GM12865 (cell line): Measurements from ENCODE around the gene N4BP2L2.
A peak's percentile ranks its signal among the peaks of the same experiment; 100 is the strongest.

Experiments
- DNase-seq: peaks from one replicate; pipeline ENCODE4 v3.0.0; 2010; ENCODE audit warnings: low read depth
- H3K4me3 ChIP-seq: 2 replicates; pipeline ENCODE4 v1.5.1; 2011; ENCODE audit warnings: mild to moderate bottlenecking, low read depth, low read length, control low read depth
- TF ChIP-seq, protein P1 (sequence below): IDR thresholded peaks from 2 replicates; pipeline ENCODE4 v1.5.1; 2011; ENCODE audit warnings: low read length, control low read depth, low read depth, inconsistent platforms; ENCODE audit not compliant: insufficient read depth; ENCODE audit errors: missing control alignments

Gene N4BP2L2

DNA sequence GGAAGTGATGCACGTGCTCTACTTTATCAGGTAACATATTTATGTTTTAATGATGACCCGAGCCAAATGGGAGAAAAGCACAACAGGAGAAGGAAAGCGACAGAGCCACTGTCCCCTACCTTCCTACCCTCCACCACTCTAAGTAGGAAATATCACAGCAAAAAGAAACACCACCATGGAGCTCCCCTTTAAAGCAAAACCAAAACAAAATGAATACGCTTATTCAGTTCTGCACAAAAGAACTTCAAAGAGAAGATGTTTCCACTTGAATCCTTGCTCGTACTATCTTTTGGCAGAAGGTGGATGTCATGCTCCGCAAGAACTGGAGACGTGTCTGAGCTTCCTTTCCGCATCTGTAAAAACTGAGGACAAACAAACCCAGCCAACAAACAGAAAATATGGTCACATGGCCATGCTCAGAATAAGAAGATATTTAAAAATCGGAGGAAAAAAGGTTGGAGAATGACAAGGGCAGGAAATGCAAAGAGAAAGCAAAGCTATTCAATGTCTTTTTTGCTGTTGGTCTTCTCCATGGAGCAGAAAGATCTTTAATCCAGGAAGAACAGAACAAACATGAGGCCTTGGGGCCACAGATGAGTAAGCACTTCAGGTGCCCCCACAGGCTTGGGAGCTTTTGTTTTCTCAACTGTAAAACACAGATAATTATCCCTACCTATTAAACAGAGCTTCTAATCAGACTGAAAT lies 130.1 kb downstream of the N4BP2L2 start:
- TF ChIP-seq, protein P1, sequence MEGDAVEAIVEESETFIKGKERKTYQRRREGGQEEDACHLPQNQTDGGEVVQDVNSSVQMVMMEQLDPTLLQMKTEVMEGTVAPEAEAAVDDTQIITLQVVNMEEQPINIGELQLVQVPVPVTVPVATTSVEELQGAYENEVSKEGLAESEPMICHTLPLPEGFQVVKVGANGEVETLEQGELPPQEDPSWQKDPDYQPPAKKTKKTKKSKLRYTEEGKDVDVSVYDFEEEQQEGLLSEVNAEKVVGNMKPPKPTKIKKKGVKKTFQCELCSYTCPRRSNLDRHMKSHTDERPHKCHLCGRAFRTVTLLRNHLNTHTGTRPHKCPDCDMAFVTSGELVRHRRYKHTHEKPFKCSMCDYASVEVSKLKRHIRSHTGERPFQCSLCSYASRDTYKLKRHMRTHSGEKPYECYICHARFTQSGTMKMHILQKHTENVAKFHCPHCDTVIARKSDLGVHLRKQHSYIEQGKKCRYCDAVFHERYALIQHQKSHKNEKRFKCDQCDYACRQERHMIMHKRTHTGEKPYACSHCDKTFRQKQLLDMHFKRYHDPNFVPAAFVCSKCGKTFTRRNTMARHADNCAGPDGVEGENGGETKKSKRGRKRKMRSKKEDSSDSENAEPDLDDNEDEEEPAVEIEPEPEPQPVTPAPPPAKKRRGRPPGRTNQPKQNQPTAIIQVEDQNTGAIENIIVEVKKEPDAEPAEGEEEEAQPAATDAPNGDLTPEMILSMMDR, result no peak
- DNase-seq, result peak; percentile 28
- peak overlapping the region; percentile 60 for H3K4me3 ChIP-seq

DNA sequence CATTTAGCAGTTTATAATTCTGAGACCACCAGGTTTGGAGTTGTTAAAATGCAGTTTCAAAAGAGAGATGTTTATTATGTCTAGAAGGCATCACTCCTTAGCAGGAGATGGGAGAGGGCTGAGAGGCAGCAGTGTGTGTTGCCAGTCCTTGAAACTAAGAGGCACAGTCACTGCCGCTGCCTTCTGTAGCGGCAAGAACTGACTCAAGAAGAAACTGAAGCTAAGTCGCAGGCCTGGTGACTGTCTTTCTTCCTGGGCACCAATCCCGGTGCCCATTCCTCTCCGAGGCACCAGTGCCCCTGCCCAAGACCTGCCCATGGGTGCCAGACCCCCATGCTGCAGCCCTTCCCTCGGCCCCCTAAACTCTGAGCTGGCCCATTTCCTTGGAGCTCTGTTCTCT lies 130.7 kb downstream of the N4BP2L2 start:
- TF ChIP-seq, protein P1, result no peak
- peak; percentile 84 for DNase-seq
- H3K4me3 ChIP-seq, result peak overlapping the region; percentile 60

DNA sequence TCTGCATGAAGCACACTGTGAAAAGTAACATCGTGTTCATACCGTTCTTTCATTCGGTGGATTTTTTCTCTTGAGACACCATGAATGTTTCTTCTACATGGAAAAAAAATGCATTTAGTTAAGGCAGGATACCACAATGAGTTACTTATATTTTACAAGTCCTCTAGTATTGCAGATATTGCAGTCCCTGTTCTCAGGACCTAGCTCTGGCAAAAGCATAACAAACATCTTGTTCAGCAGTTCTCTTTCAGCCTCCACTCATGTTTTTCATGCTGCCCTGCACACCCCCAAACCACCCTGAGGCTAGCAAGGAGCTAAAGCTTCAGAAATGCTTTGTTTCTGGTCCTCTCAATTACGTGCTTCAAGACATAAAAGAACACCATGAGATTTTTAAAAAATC lies 135.5 kb downstream of the N4BP2L2 start:
- H3K4me3 ChIP-seq, result no peak overlapping the region
- no peak for DNase-seq
- TF ChIP-seq, protein P1, result no peak

DNA sequence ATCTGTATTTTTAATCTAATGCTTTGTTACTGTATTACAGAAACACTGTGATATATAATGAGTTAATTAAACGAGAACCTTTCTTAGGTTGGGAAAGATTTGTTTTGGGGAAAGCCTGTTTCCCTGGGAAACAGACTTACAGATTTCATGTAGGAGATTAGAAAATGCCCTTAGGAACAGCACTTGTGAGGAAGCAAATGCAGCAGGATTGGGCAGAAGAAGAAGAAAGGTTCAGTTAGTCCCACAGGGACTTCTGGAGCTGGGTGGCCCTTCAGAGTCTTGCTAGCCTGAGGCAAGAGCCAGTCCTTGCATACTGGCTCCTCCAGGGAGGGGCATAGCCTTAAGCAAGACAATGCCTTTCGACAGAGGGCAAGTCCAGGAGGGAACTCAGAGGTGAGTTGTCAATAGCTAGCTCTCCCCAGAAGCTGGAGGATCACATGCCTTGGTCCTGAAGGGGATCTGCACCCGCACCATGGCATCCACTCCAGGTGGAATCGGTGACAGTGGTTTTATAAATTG lies 147.4 kb downstream of the N4BP2L2 start:
- H3K4me3 ChIP-seq, result no peak overlapping the region
- DNase-seq, result no peak
- TF ChIP-seq, protein P1, result no peak

- H3K4me3 ChIP-seq, result no peak overlapping the region
- DNase-seq, result no peak
- TF ChIP-seq, protein P1, result no peak
Observed at GRCh38 chr13:32390484-32390883, 148.1 kb downstream of the N4BP2L2 start.

DNA sequence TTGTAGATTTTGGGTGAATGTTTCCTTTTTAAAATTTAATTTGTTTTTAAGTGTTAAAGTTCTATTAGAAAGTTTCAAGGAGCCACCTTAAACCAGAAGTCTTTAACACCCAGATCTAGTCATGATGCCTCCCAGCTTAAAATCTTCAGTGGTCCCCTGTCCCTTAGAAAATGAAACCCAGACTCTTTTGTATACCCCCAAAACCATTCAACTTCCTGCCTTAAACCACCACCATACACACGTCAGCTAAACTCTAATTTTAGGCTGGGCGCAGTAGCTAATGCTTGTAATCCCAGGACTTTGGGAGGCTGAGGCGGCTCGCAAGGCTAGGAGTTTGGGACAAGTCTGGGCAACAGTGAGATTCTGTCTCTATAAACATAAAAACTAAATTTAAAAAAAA lies 148.5 kb downstream of the N4BP2L2 start:
- DNase-seq, result peak; percentile 65
- TF ChIP-seq, protein P1, result no peak
- H3K4me3 ChIP-seq, result no peak overlapping the region; the same call in 1 of the 2 replicates

GRCh38 chr13:32385410-32385809 lies 153.2 kb downstream of the N4BP2L2 start:
- TF ChIP-seq, protein P1, result no peak
- no peak overlapping the region for H3K4me3 ChIP-seq
- DNase-seq, result no peak
